ENCODE results near the gene TMC4.

Gene TMC4

DNA sequence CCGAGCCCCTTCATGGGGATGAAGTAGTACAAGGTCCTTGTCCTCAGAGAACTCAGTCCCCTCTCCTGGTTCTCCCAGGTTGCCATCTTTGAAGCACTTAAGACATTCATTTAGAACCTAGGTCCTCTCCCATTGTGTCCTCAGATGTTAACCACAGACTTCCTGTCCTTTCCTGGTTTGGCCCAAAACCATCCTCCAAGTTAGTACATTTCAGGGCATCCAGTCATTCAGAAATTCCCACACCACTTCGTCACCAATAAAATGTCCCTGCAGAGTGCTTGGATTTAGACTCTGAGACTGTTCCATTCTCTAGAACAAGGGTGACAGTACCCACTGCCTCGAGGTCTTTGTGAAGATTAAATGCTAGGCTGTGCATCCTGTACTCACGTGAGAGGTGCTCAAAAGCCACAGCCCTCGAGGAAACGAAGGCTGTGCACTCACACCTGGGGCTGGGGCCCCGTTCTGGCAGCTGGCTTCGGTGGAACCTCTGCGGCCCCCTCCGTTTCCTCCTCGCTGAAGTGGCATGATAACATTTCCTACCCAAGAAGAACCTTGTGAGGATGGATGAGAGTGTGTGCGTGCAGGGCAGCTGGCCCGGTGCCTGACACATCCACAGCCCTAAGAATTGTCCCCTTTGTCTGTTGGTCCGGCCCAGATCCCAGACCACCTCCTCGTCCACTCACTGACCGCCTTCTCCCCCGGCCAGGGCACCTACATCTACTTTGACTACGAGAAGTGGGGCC lies 18.2 kb downstream of the TMC4 start:
- DNase-seq (ENCODE audit: low read depth in 2 of 2, low spot score in 1 of 2), result no peak

DNA sequence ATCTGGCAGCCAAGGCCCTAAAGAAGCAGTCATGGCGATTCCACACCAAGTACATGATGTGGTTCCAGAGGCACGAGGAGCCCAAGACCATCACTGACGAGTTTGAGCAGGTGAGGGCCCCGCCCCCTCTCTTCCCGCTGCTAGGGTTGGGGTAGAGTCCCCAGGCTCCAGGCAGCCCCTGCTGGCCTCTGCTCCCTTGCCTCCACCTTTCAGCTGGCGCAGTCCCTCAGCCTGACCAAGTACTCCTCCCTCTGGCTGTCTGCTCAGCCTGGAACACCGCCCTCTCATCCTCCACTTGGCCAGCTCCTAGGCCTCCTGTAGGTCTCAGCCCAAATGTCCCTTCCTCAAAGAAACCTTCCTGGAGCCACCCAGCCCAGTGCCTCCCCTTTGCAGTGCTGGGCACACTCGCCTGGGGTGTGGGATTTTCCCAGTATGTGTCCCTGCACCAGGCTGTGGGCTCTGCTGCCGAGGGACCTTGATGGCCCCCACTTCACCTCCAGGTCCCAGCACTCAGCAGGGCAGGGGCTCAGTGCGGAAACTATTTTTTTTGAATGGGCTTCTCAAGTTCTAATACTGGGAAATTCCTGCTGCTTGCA lies 19.1 kb downstream of the TMC4 start:
- DNase-seq (ENCODE audit: low read depth in 2 of 2, low spot score in 1 of 2), result no peak

DNA sequence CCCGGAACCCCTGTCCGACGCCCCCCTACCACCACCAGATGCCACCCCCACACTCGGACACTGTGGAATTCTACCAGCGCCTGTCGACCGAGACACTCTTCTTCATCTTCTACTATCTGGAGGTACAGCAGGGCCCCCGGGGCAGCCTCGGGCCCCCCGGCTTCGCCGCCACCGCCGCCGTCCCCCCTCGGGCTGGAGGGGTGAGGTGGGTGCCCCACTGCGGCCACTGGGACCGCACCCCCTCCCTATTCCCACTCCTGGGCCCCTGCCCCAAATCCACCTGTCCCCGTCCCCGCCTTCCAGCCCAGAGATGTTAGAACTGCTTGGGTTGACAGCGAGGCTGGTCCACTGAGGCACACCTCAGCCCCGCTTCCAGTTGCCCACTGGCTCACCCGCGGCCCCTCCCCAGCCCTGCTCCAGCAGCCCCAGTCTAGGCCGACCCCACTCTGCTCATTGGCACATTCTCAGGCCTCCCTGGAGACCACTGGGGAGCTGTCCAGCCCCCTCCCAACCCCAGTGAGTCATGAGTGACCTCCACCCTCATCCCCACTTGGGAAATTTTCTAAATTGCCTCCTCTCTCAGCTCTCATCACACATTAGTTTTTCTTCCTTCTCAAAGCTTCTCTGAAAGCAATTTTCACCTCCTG lies 20.0 kb downstream of the TMC4 start:
- no peak for DNase-seq (ENCODE audit: low read depth in 2 of 2, low spot score in 1 of 2)

DNA sequence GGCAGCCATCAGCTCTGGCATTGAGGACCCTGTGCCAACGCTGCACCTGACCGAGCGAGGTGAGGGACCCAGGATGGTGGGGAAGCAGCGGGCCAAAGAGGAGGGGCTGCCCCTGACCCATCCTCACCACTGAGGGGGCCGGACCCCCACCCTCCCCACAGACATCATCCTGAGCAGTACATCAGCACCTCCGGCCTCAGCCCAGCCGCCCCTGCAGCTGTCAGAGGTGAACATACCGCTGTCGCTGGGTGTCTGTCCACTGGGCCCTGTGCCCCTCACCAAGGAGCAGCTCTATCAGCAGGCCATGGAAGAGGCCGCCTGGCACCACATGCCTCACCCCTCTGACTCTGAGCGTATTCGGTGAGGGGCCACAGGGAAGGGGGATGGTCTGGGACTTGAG lies 20.7 kb downstream of the TMC4 start:
- no peak for DNase-seq (ENCODE audit: low read depth in 2 of 2, low spot score in 1 of 2)

DNA sequence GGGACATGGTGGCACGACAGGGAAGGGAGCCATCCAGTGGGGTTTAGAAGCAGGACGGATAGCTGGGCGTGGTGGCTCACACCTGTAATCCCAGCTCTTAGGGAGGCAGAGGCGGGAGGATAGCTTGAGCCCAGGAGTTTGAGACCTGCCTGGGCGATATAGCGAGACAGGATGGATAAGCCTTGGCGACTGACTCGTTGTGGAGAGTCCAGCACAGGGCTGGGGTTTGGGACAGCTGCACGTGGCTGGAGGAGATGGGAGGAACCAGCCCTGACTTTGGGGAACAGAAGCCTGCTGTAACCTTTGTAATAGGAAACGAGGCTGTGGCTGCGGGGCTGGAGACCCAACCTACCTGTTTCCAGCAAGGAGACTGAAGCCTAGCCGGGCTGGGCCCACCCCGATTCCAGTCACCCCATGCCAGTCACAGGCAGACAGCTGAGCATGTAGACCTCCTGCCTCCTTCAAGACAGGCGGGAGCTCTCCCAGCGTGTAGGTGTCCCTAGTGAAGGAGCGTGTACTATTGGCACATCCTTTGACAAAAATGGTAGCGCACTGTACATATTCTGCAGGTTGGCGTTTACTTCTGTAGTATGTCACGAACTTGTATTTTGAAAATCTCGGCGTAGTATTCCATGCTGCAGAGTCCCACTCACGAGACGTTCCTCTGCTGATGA lies 21.5 kb downstream of the TMC4 start:
- no peak for DNase-seq (ENCODE audit: low read depth in 2 of 2, low spot score in 1 of 2)

DNA sequence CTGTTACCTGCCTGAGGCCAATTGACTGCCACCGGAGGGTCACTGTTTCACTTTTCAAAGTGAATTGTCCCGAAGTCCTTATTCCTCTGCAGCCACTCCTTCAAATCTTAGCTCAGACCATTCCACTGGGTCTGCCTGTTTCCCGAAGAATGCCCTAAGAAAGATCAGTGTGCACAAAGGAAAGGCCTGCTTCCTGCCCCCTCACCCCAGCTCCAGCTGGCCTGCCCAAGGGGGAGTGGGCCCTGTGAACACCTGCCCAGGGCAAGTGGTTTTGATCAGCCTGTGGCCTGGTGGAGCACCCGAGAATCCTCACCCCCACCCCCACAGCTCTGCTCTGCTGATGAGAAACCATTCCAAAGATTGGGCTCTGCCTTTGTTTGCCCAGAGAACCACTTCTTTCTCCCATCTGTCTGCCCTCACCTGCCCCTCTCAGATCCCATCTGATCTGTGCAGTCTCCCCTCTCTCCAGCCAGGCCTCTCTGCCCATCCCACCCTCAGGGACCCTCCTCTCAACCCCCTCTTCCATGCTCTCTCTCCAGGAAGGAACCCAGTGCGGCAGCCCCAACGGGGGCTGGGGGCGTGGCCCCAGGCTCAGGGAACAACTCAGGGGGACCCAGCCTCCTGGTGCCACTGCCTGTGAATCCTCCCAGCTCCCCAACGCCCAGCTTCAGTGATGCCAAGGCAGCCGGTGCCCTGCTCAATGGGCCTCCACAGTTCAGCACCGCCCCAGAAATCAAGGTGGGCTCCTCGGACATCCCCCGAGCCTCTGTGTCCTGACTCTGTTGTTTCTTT lies 23.7 kb downstream of the TMC4 start:
- DNase-seq (ENCODE audit: low read depth in 2 of 2, low spot score in 1 of 2), result no peak

DNA sequence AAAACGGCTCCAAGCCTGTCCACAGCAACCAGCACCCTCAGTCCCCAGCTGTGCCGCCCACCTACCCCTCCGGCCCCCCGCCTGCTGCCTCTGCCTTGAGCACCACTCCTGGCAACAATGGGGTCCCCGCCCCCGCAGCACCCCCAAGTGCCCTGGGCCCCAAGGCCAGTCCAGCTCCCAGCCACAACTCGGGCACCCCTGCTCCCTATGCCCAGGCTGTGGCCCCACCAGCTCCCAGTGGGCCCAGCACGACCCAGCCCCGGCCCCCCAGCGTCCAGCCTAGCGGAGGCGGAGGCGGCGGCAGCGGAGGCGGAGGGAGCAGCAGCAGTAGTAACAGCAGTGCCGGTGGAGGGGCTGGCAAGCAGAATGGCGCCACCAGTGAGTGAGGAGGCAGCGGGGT lies 24.8 kb downstream of the TMC4 start:
- no peak for DNase-seq (ENCODE audit: low read depth in 2 of 2, low spot score in 1 of 2)

DNA sequence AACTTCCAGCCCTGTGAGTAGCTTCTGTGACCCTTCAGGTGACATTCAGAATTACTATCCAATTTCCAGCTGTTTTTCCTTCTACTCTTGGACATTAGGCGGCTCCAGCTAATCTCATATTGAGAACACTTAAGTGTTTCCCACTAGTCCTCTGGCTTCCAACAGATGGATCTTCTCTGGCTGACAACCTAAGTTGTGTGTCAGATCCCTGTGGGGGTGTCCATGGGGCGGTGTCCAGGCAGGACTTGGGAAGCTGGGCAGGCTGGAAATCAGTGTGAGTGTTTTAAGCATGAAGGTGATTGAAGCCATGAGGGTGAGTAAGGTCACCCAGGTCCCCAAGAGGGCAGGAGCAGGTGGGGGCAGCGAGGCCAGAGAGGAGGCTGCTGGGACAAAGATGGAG lies 25.3 kb downstream of the TMC4 start:
- no peak for DNase-seq (ENCODE audit: low read depth in 2 of 2, low spot score in 1 of 2)

DNA sequence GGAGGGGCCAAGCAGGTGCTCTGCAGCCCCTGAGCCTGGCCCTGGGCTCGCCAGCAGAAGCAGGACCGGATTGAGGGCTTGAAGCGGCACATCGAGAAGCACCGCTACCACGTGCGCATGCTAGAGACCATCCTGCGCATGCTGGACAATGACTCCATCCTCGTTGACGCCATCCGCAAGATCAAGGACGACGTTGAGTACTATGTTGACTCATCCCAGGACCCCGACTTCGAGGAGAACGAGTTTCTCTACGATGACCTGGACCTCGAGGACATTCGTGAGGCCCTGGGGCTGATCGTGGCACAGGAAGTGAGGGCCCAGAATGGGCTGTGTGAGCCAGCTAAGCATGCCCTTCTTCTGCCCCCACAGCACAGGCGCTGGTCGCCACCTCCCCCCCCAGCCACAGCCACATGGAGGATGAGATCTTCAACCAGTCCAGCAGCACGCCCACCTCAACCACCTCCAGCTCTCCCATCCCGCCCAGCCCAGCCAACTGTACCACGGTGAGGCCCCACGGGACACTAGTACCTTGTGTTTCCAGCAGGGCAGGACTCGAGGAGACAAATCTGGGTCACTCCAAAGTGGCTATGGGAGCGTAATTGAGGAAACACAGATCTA lies 27.3 kb downstream of the TMC4 start:
- no peak for DNase-seq (ENCODE audit: low read depth in 2 of 2, low spot score in 1 of 2)

DNA sequence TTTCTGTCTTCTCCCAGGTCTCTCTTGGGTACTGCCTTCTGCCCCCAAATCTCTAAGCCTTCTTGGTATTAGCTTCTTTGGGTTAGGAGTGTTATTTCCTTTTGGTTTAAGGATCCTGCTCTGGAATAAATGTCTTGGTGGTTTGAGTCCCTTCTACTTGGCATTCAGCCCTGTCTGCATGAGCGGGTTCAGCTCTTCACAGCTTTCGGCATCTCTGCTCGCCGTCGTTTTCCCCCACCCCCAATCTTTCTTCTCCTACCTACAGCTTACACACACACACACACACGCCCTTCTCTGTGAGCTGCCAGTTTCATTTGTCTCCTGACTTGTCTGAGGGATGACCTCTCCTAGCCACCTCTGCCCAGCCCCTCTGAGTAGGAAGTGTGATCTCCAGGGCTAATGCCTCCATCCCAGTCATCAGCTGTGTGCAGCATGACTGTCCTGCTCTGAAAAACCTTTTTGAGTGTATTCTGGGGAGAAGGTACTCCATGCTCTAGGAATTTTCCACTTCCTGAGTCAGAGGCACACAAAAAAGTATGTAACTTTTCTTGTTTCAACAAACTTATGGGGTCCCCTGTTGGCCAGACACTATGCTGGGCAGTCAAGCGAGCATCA lies 30.7 kb downstream of the TMC4 start:
- DNase-seq (ENCODE audit: low read depth in 2 of 2, low spot score in 1 of 2), result no peak

DNA sequence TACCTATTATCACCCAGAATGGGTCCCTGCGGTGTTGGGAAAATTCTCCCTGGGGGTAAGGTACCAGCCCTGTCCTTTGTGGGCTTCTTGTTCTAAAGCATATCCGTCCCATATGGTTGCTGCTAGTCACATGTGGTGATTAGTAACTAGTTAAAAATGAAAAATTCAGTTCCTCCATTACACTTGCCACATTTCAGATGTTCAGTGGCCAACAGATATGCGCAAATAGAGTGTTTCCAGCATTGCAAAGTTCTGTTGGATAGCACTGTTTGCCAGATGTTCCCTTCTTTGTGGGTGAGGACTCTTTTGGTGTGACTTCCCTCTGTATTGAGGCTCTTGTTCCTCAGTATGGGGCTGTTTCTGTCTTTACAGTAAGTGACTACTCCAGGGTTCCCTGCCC lies 31.6 kb downstream of the TMC4 start:
- no peak for DNase-seq (ENCODE audit: low read depth in 2 of 2, low spot score in 1 of 2)

DNA sequence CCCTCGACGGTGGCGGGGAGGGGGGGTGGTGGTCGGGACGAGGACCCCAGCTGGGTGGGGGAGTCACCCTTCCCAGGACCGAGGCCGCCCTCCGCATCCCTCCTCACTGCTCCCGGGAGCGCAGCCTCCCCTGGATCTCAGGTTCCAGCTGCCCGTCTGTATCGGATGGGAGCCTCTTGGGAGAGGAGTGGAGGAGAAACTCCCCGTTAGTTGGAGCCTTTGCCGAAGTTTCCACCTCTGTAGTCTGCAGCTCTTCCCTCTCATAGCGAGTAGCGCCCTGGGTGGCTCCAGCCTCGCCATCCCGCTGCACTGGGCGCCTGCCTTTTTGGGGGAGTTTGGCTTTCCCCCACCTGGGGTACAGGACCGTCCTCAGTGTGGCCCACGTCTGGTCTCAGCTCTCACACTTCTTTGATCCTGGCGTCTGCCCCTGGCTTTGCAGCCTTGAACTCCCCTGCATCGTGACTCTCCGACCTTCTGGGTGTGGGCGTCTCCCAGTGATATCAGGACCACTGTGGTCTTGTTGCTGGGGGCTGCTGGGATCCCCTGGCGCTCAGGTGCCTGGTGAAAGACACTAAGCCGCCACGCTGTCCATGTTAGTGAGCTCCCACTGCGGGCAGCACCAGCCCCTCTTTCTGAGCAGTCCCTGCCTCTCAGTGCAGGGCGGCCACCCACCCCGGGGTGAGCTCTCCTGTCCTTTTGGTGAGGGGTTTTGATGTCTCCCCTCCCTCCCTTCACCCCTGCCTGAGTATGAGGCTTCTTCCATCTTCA lies 34.3 kb downstream of the TMC4 start:
- DNase-seq (ENCODE audit: low read depth in 2 of 2, low spot score in 1 of 2), result no peak

DNA sequence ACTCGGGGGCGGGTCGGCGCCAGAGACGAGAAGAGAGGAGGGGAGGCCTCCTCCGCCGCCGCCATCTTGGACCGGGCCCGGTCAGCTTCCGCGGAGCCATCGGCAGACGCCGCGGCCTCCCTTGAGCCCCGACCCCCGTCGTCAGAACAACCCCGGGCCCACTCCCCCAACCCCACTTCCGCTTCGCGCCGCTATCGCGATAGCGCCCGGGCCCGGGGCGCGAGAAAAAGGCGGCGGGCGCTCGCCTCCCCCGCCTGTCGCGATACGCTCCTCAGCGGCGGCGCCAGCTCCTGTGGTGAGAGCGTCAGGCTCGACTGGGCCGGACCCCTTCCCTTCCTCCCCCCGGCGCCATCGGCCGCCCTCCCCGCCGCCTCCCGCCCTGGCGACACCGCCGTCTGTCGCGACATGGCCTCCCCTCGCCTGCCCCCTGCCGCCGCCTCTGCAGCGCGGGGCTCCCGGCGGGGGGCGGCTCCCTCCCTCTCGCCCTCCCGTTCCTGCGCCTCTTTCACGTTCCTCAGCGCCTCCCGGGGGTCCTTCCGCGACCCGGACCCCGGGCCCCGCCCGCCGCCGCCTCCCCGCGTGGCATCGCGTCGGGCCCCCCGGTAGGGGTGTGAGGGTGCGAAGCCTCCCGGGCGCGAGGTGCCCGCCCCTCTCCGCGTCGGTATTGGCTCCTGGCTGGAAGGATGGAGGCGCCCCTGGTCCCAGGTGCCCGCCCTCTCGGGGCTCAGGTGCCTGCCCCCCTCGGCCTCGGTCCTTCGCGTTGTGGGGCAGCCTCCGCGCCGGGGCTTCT lies 35.1 kb downstream of the TMC4 start, which contains the start of gene CNOT3:
TSS of gene CNOT3 (plus strand) at position 64 of the 790 bp plus-strand sequence. CDS start 5,217 bp downstream, outside the sequence.
- no peak for DNase-seq (ENCODE audit: low read depth in 2 of 2, low spot score in 1 of 2)

DNA sequence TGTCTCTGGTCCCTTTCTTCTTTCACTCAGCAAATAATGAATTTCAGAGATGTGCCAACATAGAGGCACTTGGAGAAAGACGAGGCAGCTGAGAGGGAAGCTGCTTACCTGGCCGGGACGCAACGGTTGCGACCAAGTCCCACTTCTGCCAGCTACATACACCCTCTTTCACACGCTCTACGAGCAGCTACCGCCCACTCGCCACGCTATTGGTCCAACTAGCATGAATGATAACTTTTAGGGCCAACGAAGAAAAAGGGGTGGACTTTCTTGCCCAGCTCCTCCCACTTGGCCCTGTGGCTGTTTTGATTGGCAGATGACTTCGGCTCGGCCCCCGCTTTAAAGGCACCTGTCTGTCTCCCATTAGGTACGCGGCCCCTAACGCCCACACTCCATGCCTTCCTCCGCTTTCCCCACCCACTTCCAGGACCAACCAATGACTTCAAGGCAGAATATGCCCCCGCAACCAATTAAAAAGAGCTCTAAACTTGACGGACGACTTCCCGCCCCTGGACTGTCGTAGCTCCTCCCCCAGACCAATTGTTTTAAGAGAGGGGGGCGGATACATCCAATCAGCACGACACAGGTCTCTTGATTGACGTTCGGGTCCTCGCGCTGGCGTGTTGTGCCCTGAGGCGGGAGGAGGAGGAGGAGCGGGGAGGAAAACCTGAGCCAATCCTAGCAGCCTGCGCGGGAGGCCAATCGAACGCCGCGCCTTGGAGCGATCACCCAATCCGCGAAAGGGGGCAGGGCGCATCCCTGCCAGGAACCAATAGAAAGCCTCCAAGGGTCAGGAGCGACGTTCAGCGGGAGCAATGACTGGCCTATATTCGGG lies 35.9 kb downstream of the TMC4 start:
- peak; percentile 95 to 99 for DNase-seq (ENCODE audit: low read depth in 2 of 2, low spot score in 1 of 2)

DNA sequence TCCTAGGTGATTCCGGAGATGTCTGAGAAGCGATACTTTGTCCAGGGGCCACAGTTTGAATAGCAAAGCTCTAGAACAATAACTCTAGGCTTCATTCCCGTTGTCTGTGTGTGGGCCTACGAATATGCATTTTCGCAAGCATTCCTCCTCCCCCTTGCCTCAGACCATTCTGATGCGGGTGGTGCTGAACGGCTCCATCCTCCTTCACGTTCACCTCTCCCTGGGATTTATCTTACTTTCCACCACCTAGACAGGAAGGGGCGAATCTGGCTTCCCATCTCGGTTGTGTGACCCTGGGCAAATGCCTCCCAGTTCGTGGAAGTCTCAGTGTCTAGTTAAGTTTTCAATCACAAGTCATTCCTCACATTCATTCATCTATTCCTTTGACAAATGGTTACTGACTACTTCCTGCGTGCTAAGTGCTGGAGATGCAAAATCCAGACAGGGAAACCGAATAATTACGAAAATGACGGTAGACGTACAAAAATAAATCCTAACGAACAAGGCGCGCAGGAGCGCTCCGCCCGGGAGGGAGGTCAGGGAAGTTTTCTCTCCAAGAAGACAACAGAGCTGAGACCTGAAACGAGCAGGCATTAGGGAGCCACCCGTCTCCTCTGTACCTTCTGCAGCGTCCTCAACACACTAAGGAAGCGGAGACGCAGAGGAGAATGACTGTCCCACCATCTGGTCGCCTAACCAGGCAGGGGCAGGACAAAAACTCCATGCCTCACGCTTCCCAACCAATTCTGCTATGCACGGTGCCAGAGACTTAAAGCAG lies 36.7 kb downstream of the TMC4 start:
- no peak for DNase-seq (ENCODE audit: low read depth in 2 of 2, low spot score in 1 of 2)

DNA sequence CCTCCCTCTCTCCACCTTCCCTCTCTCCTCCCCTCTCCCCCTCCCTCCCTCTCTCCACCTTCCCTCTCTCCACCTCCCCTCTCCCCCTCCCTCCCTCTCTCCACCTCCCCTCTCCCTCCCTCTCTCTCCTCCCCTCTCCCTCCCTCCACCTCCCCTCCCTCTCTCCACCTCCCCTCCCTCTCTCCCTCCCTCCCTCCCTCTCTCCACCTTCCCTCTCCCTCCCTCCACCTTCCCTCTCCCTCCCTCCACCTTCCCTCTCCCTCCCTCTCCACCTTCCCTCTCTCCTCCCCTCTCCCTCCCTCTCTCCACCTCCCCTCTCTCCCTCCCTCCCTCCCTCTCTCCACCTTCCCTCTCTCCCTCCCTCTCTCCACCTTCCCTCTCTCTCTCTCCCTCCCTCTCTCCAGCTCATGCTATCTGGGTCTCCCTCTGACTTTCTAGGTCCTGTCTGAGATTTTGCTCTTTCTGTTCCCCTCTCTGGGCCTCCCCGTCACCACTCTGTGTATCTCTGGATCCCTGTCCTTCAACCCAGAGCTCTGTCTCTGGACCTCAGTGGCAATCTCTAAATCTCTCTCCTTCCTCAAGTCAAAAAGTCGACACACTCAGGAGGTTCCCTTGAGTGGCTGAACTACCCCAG lies 38.9 kb downstream of the TMC4 start:
- DNase-seq (ENCODE audit: low read depth in 2 of 2, low spot score in 1 of 2), result no peak
